Heart right ventricle (tissue), 16 donors: ENCODE data around the gene SLC37A2. TPM values are rescaled to one million over a fixed set of nuclear protein-coding genes. Genes with fewer than 3 reads are reported as not detected.

ENCODE experiments used
- ATAC-seq, 8 donors: fragments of 200-7000 bp; cut with Tn5 transposase; one replicate each; pipeline ENCODE4 v1.9.1; 2020; ENCODE audit warnings: mild to moderate bottlenecking in 8 of 8, moderate library complexity in 8 of 8, moderate number of reproducible peaks in 1 of 8
- DNase-seq, 2 donors: peaks; one replicate each; pipeline ENCODE4 v3.0.0-alpha.2; 2020
- H3K27ac ChIP-seq, 10 donors: fragments of 200-600 bp; sonication (generic) in 2 of 10; one replicate each; pipeline versions ENCODE4 v1.5.0 to v1.8.0; 2020 to 2022; ENCODE audit warnings: mild to moderate bottlenecking in 3 of 10
- H3K27me3 ChIP-seq, 7 donors: fragments of 200-600 bp; one replicate each; pipeline ENCODE4 v1.8.0; 2021 to 2022; ENCODE audit warnings: mild to moderate bottlenecking in 2 of 7
- H3K36me3 ChIP-seq, 9 donors: fragments of 200-600 bp; sonication (generic) in 1 of 9; one replicate each; pipeline versions ENCODE4 v1.5.0 to v1.8.0; 2020 to 2022; ENCODE audit warnings: mild to moderate bottlenecking in 2 of 9
- H3K4me1 ChIP-seq, 9 donors: fragments of 200-600 bp; sonication (generic) in 1 of 9; one replicate each; pipeline versions ENCODE4 v1.5.0 to v1.8.0; 2020 to 2022; ENCODE audit warnings: mild to moderate bottlenecking in 4 of 9
- H3K4me3 ChIP-seq, 10 donors: fragments of 200-600 bp; sonication (generic) in 2 of 10; one replicate each; pipeline versions ENCODE4 v1.5.0 to v1.8.0; 2020 to 2022; ENCODE audit warnings: mild to moderate bottlenecking in 7 of 10, moderate library complexity in 2 of 10
- H3K9me3 ChIP-seq, 11 donors: fragments of 200-600 bp in 10 of 11; sonication (generic) in 2 of 11; one replicate each; pipeline versions ENCODE4 v1.5.0 to v1.8.0; 2013 to 2022; ENCODE audit warnings: mild to moderate bottlenecking in 2 of 11, control low read depth in 1 of 11, moderate library complexity in 1 of 11
- WGBS, 2 donors: extraction: QIAGEN DNeasy Blood & Tissue Kit; methylation state at CpG; one replicate each; pipeline ENCODE4 v1.1.7; 2013; ENCODE audit warnings: inconsistent platforms in 1 of 2; 5-methylcytosine and 5-hydroxymethylcytosine counted together
- intact Hi-C, 10 donors: fragments of 100-400 bp; cut with DNase I; formaldehyde crosslinking; loops; one replicate each; pipeline versions ENCODE4 v1.11.1 to v1.14.2; 2022
- polyA plus RNA-seq, 2 donors: library from polyadenylated mRNA; stranded (reverse); fragments of 200-250 nt; gene quantifications; one replicate each; pipeline ENCODE4 v1.2.3, GENCODE V29; 2013
- total RNA-seq, 10 donors: library from RNA; stranded (reverse); fragmentation: NEBNext Ultra II Directional in 3 of 10; extraction: Animal tissue kit (Norgen Biotek cat#: 25700) in 3 of 10; gene quantifications; one replicate each; pipeline versions ENCODE4 v1.2.1 to v1.2.4, GENCODE V29; 2021 to 2023
- TF ChIP-seq, protein P1 (sequence below), 9 donors: fragments of 200-600 bp; sonication (generic) in 2 of 9; IDR thresholded peaks; one replicate each; pipeline versions ENCODE4 v1.5.0 to v1.8.0; 2021 to 2022; ENCODE audit warnings: antibody characterized with exemption in 9 of 9, mild to moderate bottlenecking in 5 of 9, moderate library complexity in 1 of 9
- donor health status: Arrhythmogenic right ventricular cardiomyopathy.
- donor health status: ischemic (EF 13 %, LVEDD 7.1; RV severe dilation, severe dysfunction).
- donor health status: healthy with polysubstance abuse.
- donor health status: DM: no; HTN: yes; CAD: no.
- donor health status: DM: no; HTN: no; CAD: no.
- donor health status: ischemic (EF 25% LVEDD 6.9; RV normal size, moderate dysfunction).
- donor health status: ischemic (EF 25% LVEDD 5.7; RV mildly dilated, moderate dysfunction).
- donor health status: healthy.
- donor health status: DM: yes; HTN: yes; CAD: no.
- donor health status: Ischemic cardiomyopathy.
- donor health status: ischemic (EF 35%, LVEDD 5.7; RV mildly dilated, moderate dysfunction).
- donor health status: nonischemic (EF 11% LVEDD 7.7; RV severe dilation, severe dysfunction).
- donor health status: DM: yes; HTN: yes; CAD: no.
- donor health status: PGD.
- donor health status: ischemic (EF 29% LVEDD 5.4; RV normal size, mild dysfunction).
- donor health status: nonischemic (EF 23%, LVEDD 6.1; RV moderate dilation, normal function).

The SLC37A2 gene
- total and polyA plus RNA-seq, 12 donors: 0.74 to 10.5 (median 1.3) TPM

DNA sequence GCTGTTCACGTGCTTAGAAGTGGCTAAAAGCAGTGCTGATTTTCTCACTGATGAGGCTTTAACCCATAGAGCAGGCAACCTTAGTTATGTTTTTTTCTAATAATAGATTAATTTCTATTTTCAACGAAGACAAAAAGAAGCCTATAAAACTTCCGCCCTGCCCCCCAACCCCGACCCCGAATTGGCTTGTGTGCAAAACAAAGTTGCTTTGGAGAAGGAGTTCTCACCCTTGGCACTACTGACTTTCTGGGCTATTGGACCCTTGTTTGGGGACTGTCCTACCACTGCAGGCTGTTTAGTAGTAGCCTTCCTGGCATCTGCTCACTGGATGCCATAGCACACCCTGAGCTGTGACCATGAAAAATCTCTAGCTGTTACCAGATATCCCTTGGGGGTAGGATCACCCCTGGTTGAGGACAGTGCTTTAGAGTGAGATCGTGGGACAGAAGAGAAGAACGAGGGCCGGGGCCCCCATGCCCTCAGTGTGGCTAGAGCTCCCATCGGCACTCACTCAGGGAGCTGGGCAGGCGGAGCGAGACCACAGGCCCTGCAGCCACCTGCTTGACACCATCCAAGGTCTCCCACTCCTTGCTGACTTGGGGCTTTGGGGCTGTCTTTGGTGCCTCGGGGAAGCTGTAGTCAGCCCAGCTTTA lies 16.9 kb downstream of the SLC37A2 start:
- DNase-seq (no peak), ATAC-seq (no peak)
- no peaks in the 10 kb centered on the region for H3K36me3 ChIP-seq
- H3K4me1 ChIP-seq: peaks cover 0 to 7% (median 0%) of the 10 kb centered on the region in 9 donors
- no peak overlapping the region for H3K4me3 ChIP-seq
- peaks cover 0 to 38% (median 6%) of the 10 kb centered on the region in 7 donors for H3K27me3 ChIP-seq
- WGBS, 2 donors: 83 to 89% methylated on average over 12 of the region's 12 CpGs
- no peaks in the 10 kb centered on the region for H3K9me3 ChIP-seq
- H3K27ac ChIP-seq: no peak overlapping the region
- intact Hi-C loops: loop anchor here in 3 of 10 donors (10.0 kb wide), 2 partner anchors 325 to 355 kb away; no protein-coding TSS in a partner anchor
- TF ChIP-seq, protein P1, sequence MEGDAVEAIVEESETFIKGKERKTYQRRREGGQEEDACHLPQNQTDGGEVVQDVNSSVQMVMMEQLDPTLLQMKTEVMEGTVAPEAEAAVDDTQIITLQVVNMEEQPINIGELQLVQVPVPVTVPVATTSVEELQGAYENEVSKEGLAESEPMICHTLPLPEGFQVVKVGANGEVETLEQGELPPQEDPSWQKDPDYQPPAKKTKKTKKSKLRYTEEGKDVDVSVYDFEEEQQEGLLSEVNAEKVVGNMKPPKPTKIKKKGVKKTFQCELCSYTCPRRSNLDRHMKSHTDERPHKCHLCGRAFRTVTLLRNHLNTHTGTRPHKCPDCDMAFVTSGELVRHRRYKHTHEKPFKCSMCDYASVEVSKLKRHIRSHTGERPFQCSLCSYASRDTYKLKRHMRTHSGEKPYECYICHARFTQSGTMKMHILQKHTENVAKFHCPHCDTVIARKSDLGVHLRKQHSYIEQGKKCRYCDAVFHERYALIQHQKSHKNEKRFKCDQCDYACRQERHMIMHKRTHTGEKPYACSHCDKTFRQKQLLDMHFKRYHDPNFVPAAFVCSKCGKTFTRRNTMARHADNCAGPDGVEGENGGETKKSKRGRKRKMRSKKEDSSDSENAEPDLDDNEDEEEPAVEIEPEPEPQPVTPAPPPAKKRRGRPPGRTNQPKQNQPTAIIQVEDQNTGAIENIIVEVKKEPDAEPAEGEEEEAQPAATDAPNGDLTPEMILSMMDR (IDR thresholded peaks at IDR 0.05): no peak

DNA sequence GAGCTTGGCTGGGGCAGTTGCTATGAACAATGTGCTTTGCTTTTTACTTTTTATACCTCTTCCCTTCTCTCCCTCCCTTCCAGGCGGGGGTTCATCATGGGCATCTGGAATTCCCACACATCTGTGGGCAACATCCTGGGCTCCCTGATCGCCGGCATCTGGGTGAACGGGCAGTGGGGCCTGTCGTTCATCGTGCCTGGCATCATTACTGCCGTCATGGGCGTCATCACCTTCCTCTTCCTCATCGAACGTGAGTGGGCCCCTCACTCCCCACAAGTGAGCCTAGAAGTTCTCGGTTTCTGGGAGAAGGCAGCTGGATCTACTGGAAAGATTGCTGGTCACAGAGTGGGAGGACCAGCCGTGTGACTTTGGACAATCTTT lies 17.4 kb downstream of the SLC37A2 start:
- TF ChIP-seq, protein P1 (IDR thresholded peaks at IDR 0.05): no peak
- WGBS, 2 donors: 85 to 87% methylated on average over 12 of the region's 12 CpGs
- peaks cover 0 to 4% (median 0%) of the 10 kb centered on the region in 9 donors for H3K4me1 ChIP-seq
- H3K27me3 ChIP-seq: peaks cover 0 to 39% (median 6%) of the 10 kb centered on the region in 7 donors
- intact Hi-C loops: loop anchor here in 3 of 10 donors (10.0 kb wide), 2 partner anchors 324 to 354 kb away; no protein-coding TSS in a partner anchor
- H3K36me3 ChIP-seq: no peaks in the 10 kb centered on the region
- H3K9me3 ChIP-seq: no peaks in the 10 kb centered on the region
- DNase-seq (no peak), ATAC-seq (no peak)
- H3K27ac ChIP-seq: no peak overlapping the region
- H3K4me3 ChIP-seq: no peak overlapping the region

DNA sequence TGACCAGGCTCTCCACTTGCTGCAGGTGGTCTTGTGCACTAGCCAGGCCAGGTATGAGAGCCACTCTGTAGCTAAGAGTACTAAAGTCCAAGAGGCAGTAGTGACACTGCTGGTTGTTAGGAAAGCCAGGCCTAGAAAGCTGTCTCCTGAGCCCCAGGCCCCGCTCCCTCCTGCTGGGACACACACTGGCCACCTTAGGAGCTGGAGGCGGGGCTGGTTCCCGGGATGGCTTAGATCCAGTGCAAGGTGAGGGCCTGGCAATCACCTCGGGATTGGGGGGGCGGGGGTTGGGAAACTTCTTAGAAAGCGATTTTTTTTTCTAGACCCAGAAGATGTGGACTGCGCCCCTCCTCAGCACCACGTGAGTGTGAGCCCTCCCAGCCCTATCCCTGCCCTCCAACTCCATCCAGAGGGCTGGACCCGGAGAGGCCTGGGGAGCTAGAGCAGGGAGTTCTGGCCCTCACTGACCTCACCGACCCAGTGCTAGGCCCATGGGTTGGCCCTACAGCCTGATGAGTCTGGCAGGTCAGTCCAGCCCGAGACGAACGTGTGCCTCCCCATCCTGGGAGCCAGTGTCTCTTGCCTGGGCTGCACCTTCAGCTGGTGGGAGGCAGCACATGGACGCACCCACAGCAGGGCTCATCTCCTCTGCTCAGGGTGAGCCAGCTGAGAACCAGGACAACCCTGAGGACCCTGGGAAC lies 18.1 kb downstream of the SLC37A2 start:
- WGBS, 2 donors: 71% methylated on average over 14 of the region's 14 CpGs
- TF ChIP-seq, protein P1 (IDR thresholded peaks at IDR 0.05): no peak
- no peak overlapping the region for H3K27ac ChIP-seq
- no peak overlapping the region for H3K4me3 ChIP-seq
- no peak for ATAC-seq
- peaks cover 0 to 37% (median 6%) of the 10 kb centered on the region in 7 donors for H3K27me3 ChIP-seq
- no peaks in the 10 kb centered on the region for H3K9me3 ChIP-seq
- intact Hi-C loops: loop anchor here in 3 of 10 donors (10.0 kb wide), 2 partner anchors 324 to 354 kb away; no protein-coding TSS in a partner anchor
- peaks cover 0 to 3% (median 0%) of the 10 kb centered on the region in 9 donors for H3K36me3 ChIP-seq
- no peaks in the 10 kb centered on the region for H3K4me1 ChIP-seq
- no peak for DNase-seq

DNA sequence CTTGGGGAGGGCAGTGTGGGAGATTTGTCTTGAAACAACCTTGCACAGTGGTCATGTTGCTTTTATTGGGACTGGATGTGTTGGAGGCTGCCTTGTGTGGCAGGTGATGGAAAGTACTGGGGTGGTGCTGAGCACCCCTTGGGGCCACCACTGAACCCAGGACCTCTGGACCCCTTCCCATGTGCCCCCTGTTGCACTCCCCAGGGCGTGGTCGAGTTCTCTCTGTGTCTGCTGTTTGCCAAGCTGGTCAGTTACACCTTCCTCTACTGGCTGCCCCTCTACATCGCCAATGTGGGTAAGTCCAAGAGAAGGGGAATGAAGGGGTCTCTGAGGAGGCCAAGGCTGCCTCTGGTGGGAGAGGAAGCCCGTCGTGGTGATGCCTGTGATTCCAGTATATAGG lies 18.9 kb downstream of the SLC37A2 start:
- ATAC-seq: no peak
- intact Hi-C loops: loop anchor here in 3 of 10 donors (10.0 kb wide), 2 partner anchors 323 to 353 kb away; no protein-coding TSS in a partner anchor
- H3K4me1 ChIP-seq: no peaks in the 10 kb centered on the region
- H3K4me3 ChIP-seq: no peak overlapping the region
- H3K9me3 ChIP-seq: no peaks in the 10 kb centered on the region
- no peak overlapping the region for H3K27ac ChIP-seq
- 83 to 91% methylated on average over 5 of the region's 5 CpGs for WGBS, 2 donors
- H3K27me3 ChIP-seq: peaks cover 0 to 32% (median 6%) of the 10 kb centered on the region in 7 donors
- TF ChIP-seq, protein P1 (IDR thresholded peaks at IDR 0.05): no peak
- H3K36me3 ChIP-seq: peaks cover 0 to 3% (median 0%) of the 10 kb centered on the region in 9 donors
- no peak for DNase-seq
